ENCODE measurements around the gene MPV17. TPM values are rescaled to one million over a fixed set of nuclear protein-coding genes. Genes with fewer than 3 reads are reported as not detected.

Gene MPV17
- total and polyA plus RNA-seq, 2 donors (not counting 1 experiment from before 2014, with no cell fraction given) = 83.2 to 272 TPM

GRCh38 chr2:27313882-27314645 is 8.8 kb downstream of the MPV17 start:
- no peak for DNase-seq (ENCODE audit: low read depth in 2 of 2)
- Histone ChIP-seq H3K9ac (ENCODE audit: insufficient read depth, low read length) (no peak overlapping the region), H3K9me3 (ENCODE audit: control insufficient read depth, insufficient read depth, low read depth, low read length) (no peaks in the 10 kb centered on the region), H2AFZ (ENCODE audit: low read length) (no peak overlapping the region), H4K20me1 (ENCODE audit: control insufficient read depth, extremely low read depth, insufficient read depth, low read length) (no peaks in the 10 kb centered on the region), H3K27ac (ENCODE audit: insufficient read depth, low read length) (no peak overlapping the region), H3K4me2 (ENCODE audit: extremely low read depth, insufficient read depth, low read length) (no peak overlapping the region), H3K27me3 (ENCODE audit: control insufficient read depth, insufficient read depth, low read length) (no peaks in the 10 kb centered on the region), H3K79me2 (ENCODE audit: control insufficient read depth, insufficient read depth, low read length) (no peaks in the 10 kb centered on the region), H3K4me1 (ENCODE audit: control insufficient read depth, extremely low read depth, insufficient read depth, low read length) (no peaks in the 10 kb centered on the region), H3K4me3 (replicated peaks in 1 of 4; ENCODE audit: control extremely low read depth in 1 of 4, insufficient read depth in 1 of 4, low read depth in 3 of 4, low read length in 4 of 4) (no peak overlapping the region), H3K36me3 (ENCODE audit: control insufficient read depth, insufficient read depth, low read length) (peaks cover 2% of the 10 kb centered on the region)
- TF ChIP-seq, protein P1, sequence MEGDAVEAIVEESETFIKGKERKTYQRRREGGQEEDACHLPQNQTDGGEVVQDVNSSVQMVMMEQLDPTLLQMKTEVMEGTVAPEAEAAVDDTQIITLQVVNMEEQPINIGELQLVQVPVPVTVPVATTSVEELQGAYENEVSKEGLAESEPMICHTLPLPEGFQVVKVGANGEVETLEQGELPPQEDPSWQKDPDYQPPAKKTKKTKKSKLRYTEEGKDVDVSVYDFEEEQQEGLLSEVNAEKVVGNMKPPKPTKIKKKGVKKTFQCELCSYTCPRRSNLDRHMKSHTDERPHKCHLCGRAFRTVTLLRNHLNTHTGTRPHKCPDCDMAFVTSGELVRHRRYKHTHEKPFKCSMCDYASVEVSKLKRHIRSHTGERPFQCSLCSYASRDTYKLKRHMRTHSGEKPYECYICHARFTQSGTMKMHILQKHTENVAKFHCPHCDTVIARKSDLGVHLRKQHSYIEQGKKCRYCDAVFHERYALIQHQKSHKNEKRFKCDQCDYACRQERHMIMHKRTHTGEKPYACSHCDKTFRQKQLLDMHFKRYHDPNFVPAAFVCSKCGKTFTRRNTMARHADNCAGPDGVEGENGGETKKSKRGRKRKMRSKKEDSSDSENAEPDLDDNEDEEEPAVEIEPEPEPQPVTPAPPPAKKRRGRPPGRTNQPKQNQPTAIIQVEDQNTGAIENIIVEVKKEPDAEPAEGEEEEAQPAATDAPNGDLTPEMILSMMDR (conservative IDR thresholded peaks at IDR 0.05 in 1 of 2, IDR thresholded peaks at IDR 0.05 in 1 of 2; ENCODE audit: low read depth in 1 of 2, low read length in 2 of 2) = no peak
- TF ChIP-seq EZH2 (IDR thresholded peaks at IDR 0.05; ENCODE audit: low read length, missing control alignments) = no peak

DNA sequence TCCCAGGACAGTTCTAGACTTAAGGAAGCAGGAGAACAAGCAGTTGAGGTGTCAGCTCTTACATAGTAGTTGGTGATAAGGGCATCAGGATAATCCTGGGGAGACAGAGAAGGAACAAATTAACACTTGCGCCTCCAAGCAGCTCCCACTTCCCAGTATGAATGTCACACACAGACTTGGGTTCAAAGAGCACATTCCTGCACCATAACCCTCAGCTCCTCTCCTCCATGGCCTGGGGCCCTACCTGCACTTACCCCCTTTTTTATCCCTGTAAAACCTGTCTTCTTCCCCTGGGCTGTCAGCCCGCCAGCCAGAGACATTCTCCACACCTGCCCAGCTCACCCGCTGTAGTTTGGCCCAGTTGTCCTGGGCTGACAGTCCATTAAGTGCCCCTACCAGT is 10.7 kb downstream of the MPV17 start:
- Histone ChIP-seq H3K9ac (ENCODE audit: insufficient read depth, low read length) (no peak overlapping the region), H4K20me1 (ENCODE audit: control insufficient read depth, extremely low read depth, insufficient read depth, low read length) (no peaks in the 10 kb centered on the region), H3K4me2 (ENCODE audit: extremely low read depth, insufficient read depth, low read length) (no peak overlapping the region), H3K9me3 (ENCODE audit: control insufficient read depth, insufficient read depth, low read depth, low read length) (no peaks in the 10 kb centered on the region), H3K4me1 (ENCODE audit: control insufficient read depth, extremely low read depth, insufficient read depth, low read length) (no peaks in the 10 kb centered on the region), H3K27ac (ENCODE audit: insufficient read depth, low read length) (no peak overlapping the region), H3K27me3 (ENCODE audit: control insufficient read depth, insufficient read depth, low read length) (peaks cover 14% of the 10 kb centered on the region), H2AFZ (ENCODE audit: low read length) (no peak overlapping the region), H3K79me2 (ENCODE audit: control insufficient read depth, insufficient read depth, low read length) (no peaks in the 10 kb centered on the region), H3K36me3 (ENCODE audit: control insufficient read depth, insufficient read depth, low read length) (peaks cover 2% of the 10 kb centered on the region), H3K4me3 (replicated peaks in 1 of 4; ENCODE audit: control extremely low read depth in 1 of 4, insufficient read depth in 1 of 4, low read depth in 3 of 4, low read length in 4 of 4) (no peak overlapping the region)
- TF ChIP-seq, protein P1 (conservative IDR thresholded peaks at IDR 0.05 in 1 of 2, IDR thresholded peaks at IDR 0.05 in 1 of 2; ENCODE audit: low read depth in 1 of 2, low read length in 2 of 2) = no peak
- no peak for TF ChIP-seq EZH2 (IDR thresholded peaks at IDR 0.05; ENCODE audit: low read length, missing control alignments)
- DNase-seq (ENCODE audit: low read depth in 2 of 2) = no peak

- Histone ChIP-seq H3K4me1 (ENCODE audit: control insufficient read depth, extremely low read depth, insufficient read depth, low read length) (no peaks in the 10 kb centered on the region), H4K20me1 (ENCODE audit: control insufficient read depth, extremely low read depth, insufficient read depth, low read length) (no peaks in the 10 kb centered on the region), H3K27ac (ENCODE audit: insufficient read depth, low read length) (no peak overlapping the region), H3K27me3 (ENCODE audit: control insufficient read depth, insufficient read depth, low read length) (peaks cover 36% of the 10 kb centered on the region), H3K4me3 (replicated peaks in 1 of 4; ENCODE audit: control extremely low read depth in 1 of 4, insufficient read depth in 1 of 4, low read depth in 3 of 4, low read length in 4 of 4) (no peak overlapping the region), H2AFZ (ENCODE audit: low read length) (no peak overlapping the region), H3K9me3 (ENCODE audit: control insufficient read depth, insufficient read depth, low read depth, low read length) (no peaks in the 10 kb centered on the region), H3K4me2 (ENCODE audit: extremely low read depth, insufficient read depth, low read length) (no peak overlapping the region), H3K36me3 (ENCODE audit: control insufficient read depth, insufficient read depth, low read length) (peaks cover 2% of the 10 kb centered on the region), H3K9ac (ENCODE audit: insufficient read depth, low read length) (no peak overlapping the region), H3K79me2 (ENCODE audit: control insufficient read depth, insufficient read depth, low read length) (no peaks in the 10 kb centered on the region)
- no peak for DNase-seq (ENCODE audit: low read depth in 2 of 2)
- TF ChIP-seq, protein P1 (conservative IDR thresholded peaks at IDR 0.05 in 1 of 2, IDR thresholded peaks at IDR 0.05 in 1 of 2; ENCODE audit: low read depth in 1 of 2, low read length in 2 of 2) = no peak
- no peak for TF ChIP-seq EZH2 (IDR thresholded peaks at IDR 0.05; ENCODE audit: low read length, missing control alignments)
Measured at GRCh38 chr2:27309651-27310050, 13.2 kb downstream of the MPV17 start.

Measured in fibroblast of lung (primary cell).